Measurements from ENCODE around the gene COL27A1. TPM values are rescaled to one million over a fixed set of nuclear protein-coding genes. Genes with fewer than 3 reads are reported as not detected.
"Not testable (repeated sequence)": the region's sequence is repeated elsewhere in the genome, so short reads cannot be mapped to it uniquely, and the experiment has no call there.

Gene COL27A1
- total RNA-seq, 1 donor from 2014 or later: 8.9 TPM

GRCh38 chr9:114325684-114326254 lies 170.4 kb downstream of the COL27A1 start:
- H3K4me3 ChIP-seq (ENCODE audit: low read length in 3 of 3); H3K9me3 ChIP-seq (ENCODE audit: control insufficient read depth in 3 of 3, low read length in 3 of 3); H3K27ac ChIP-seq (ENCODE audit: low read depth, low read length); H3K4me1 ChIP-seq (ENCODE audit: control insufficient read depth in 3 of 3, insufficient read depth in 3 of 3, low read length in 3 of 3); H3K9ac ChIP-seq (ENCODE audit: low read depth in 1 of 3, low read length in 3 of 3); H3K36me3 ChIP-seq (ENCODE audit: control insufficient read depth in 3 of 3, insufficient read depth in 3 of 3, low read length in 3 of 3): not testable (repeated sequence)
- peaks cover 0 to 16% (median 0%) of the 10 kb centered on the region in 3 donors for H3K27me3 ChIP-seq (ENCODE audit: control insufficient read depth in 3 of 3, insufficient read depth in 3 of 3, low read length in 3 of 3)

GRCh38 chr9:114327749-114328148 lies 172.4 kb downstream of the COL27A1 start:
- Histone ChIP-seq H3K36me3 (ENCODE audit: control insufficient read depth in 3 of 3, insufficient read depth in 3 of 3, low read length in 3 of 3) (no peaks in the 10 kb centered on the region), H3K27me3 (ENCODE audit: control insufficient read depth in 3 of 3, insufficient read depth in 3 of 3, low read length in 3 of 3) (peaks cover 0 to 16% (median 0%) of the 10 kb centered on the region in 3 donors), H3K4me1 (ENCODE audit: control insufficient read depth in 3 of 3, insufficient read depth in 3 of 3, low read length in 3 of 3) (no peaks in the 10 kb centered on the region), H3K27ac (ENCODE audit: low read depth, low read length) (no peak overlapping the region), H3K9ac (ENCODE audit: low read depth in 1 of 3, low read length in 3 of 3) (no peak overlapping the region), H3K9me3 (ENCODE audit: control insufficient read depth in 3 of 3, low read length in 3 of 3) (no peaks in the 10 kb centered on the region), H3K4me3 (ENCODE audit: low read length in 3 of 3) (no peak overlapping the region)

DNA sequence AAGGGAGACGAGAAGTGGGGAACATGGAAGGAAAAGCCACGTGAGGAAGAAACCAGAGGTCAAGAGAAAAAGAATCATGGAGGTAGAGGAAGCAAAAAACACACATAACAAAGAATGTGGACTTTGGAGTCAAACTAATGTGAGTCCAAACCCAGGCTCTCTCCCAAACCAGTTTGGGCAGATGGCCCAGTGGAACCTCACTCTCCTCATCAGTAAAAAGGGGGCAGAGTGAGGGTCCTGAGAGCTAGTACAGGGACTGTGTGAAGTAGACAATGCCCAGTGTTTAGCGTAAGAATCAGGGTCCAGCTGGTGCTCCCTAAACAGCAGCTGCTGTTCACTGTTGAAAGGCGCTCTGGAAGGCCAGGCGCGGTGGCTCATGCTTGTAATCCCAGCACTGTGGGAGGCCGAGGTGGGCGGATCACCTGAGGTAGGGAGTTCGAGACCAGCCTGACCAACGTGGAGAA lies 173.1 kb downstream of the COL27A1 start:
- not testable (repeated sequence) for H3K9ac ChIP-seq (ENCODE audit: low read depth in 1 of 3, low read length in 3 of 3); H3K4me1 ChIP-seq (ENCODE audit: control insufficient read depth in 3 of 3, insufficient read depth in 3 of 3, low read length in 3 of 3)

DNA sequence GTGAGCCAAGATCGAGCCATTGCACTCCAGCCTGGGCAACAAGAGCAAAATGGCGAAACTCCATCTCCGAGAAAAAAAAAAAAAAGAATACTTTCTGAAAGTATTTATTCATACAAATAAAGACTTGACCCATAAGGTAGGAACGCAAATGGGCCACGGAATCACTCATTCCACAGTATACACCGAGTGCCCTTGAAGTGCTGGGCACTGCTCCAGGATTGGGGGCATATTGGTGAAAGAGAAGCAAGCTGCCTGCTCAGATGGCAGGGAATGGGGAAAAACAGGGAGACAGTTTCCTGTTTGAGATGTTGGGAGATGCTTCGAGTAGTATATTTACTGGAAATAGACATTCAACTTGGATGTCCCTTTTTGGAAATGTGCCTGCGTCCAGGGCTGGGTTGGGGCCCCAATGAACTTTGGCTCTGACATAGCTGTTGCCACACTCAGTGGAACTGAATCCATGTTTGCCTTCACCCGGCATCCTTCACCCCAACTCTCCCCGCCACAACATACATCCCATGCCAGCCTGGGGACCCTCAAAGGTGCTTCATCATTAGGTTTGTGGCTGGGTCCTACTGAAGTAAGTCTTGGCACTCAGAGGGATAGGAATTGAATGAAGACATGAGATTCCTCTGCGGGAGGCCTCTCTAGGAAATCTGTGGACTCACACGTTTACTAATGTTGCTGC lies 173.7 kb downstream of the COL27A1 start:
- H3K27me3 ChIP-seq (ENCODE audit: control insufficient read depth in 3 of 3, insufficient read depth in 3 of 3, low read length in 3 of 3): peaks cover 0 to 13% (median 0%) of the 10 kb centered on the region in 3 donors
- not testable (repeated sequence) for H3K27ac ChIP-seq (ENCODE audit: low read depth, low read length); H3K4me3 ChIP-seq (ENCODE audit: low read length in 3 of 3); H3K9me3 ChIP-seq (ENCODE audit: control insufficient read depth in 3 of 3, low read length in 3 of 3); H3K36me3 ChIP-seq (ENCODE audit: control insufficient read depth in 3 of 3, insufficient read depth in 3 of 3, low read length in 3 of 3); H3K9ac ChIP-seq (ENCODE audit: low read depth in 1 of 3, low read length in 3 of 3); H3K4me1 ChIP-seq (ENCODE audit: control insufficient read depth in 3 of 3, insufficient read depth in 3 of 3, low read length in 3 of 3)

More for the DNA sequence above, 173.1 kb downstream of the COL27A1 start:
- H3K9me3 ChIP-seq (ENCODE audit: control insufficient read depth in 3 of 3, low read length in 3 of 3); H3K27ac ChIP-seq (ENCODE audit: low read depth, low read length); H3K4me3 ChIP-seq (ENCODE audit: low read length in 3 of 3); H3K36me3 ChIP-seq (ENCODE audit: control insufficient read depth in 3 of 3, insufficient read depth in 3 of 3, low read length in 3 of 3): not testable (repeated sequence)
- H3K27me3 ChIP-seq (ENCODE audit: control insufficient read depth in 3 of 3, insufficient read depth in 3 of 3, low read length in 3 of 3): peaks cover 0 to 16% (median 0%) of the 10 kb centered on the region in 3 donors

- not testable (repeated sequence) for H3K27me3 ChIP-seq (ENCODE audit: control insufficient read depth in 3 of 3, insufficient read depth in 3 of 3, low read length in 3 of 3); H3K9me3 ChIP-seq (ENCODE audit: control insufficient read depth in 3 of 3, low read length in 3 of 3); H3K36me3 ChIP-seq (ENCODE audit: control insufficient read depth in 3 of 3, insufficient read depth in 3 of 3, low read length in 3 of 3); H3K27ac ChIP-seq (ENCODE audit: low read depth, low read length); H3K4me1 ChIP-seq (ENCODE audit: control insufficient read depth in 3 of 3, insufficient read depth in 3 of 3, low read length in 3 of 3); H3K4me3 ChIP-seq (ENCODE audit: low read length in 3 of 3); H3K9ac ChIP-seq (ENCODE audit: low read depth in 1 of 3, low read length in 3 of 3)
Measured at GRCh38 chr9:114329625-114330022, 174.3 kb downstream of the COL27A1 start, which contains the start of gene ORM2. Gene ORM2, plus strand, starts transcription at chr9:114329869. Its CDS starts 36 bp downstream, at chr9:114329905.

- Histone ChIP-seq H3K4me3 (ENCODE audit: low read length in 3 of 3) (no peak overlapping the region), H3K27ac (ENCODE audit: low read depth, low read length) (no peak overlapping the region), H3K9ac (ENCODE audit: low read depth in 1 of 3, low read length in 3 of 3) (no peak overlapping the region), H3K4me1 (ENCODE audit: control insufficient read depth in 3 of 3, insufficient read depth in 3 of 3, low read length in 3 of 3) (no peaks in the 10 kb centered on the region), H3K9me3 (ENCODE audit: control insufficient read depth in 3 of 3, low read length in 3 of 3) (no peaks in the 10 kb centered on the region), H3K27me3 (ENCODE audit: control insufficient read depth in 3 of 3, insufficient read depth in 3 of 3, low read length in 3 of 3) (peaks cover 0 to 9% (median 0%) of the 10 kb centered on the region in 3 donors), H3K36me3 (ENCODE audit: control insufficient read depth in 3 of 3, insufficient read depth in 3 of 3, low read length in 3 of 3) (no peaks in the 10 kb centered on the region)
Measured at GRCh38 chr9:114330636-114331035, 175.3 kb downstream of the COL27A1 start.

DNA sequence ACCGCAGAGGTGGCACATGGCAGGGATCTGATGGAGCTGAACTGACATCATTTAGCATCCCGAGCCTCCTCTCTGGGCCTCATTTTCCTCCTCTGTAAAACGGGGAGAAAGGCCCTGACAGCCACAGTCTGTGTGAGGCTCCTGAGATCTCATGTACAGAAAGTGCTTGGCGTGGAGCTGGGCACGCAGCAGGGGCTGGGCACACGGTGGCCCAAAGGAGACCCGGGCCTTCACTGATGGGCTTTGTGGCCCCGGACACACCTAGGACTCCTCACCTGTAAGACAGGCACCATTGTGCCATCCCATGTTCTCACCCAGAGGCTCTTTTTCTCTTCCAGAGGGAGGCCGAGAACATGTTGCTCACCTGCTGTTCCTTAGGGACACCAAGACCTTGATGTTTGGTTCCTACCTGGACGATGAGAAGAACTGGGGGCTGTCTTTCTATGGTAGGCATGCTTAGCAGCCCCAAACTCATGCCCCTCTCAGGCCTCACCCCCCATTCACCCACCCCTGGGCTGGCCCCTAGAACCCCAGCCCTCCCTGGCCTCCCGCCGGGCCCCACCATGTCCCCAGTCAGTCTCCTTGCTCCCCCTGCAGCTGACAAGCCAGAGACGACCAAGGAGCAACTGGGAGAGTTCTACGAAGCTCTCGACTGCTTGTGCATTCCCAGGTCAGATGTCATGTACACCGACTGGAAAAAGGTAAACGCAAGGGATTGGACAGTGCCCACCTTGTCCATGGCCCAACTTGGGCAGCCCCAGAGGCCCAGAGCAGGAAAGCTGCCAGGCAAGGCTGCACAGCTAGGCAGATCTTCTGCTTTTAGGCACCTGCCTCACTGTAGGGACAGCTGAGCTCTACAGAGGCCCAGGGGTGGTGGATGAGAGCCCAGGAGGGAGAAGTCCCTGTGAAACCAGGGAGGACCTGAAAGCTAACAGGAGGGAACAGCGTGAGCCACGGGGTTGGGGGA lies 176.2 kb downstream of the COL27A1 start:
- H3K36me3 ChIP-seq (ENCODE audit: control insufficient read depth in 3 of 3, insufficient read depth in 3 of 3, low read length in 3 of 3); H3K4me1 ChIP-seq (ENCODE audit: control insufficient read depth in 3 of 3, insufficient read depth in 3 of 3, low read length in 3 of 3); H3K9me3 ChIP-seq (ENCODE audit: control insufficient read depth in 3 of 3, low read length in 3 of 3); H3K4me3 ChIP-seq (ENCODE audit: low read length in 3 of 3); H3K27ac ChIP-seq (ENCODE audit: low read depth, low read length); H3K27me3 ChIP-seq (ENCODE audit: control insufficient read depth in 3 of 3, insufficient read depth in 3 of 3, low read length in 3 of 3); H3K9ac ChIP-seq (ENCODE audit: low read depth in 1 of 3, low read length in 3 of 3): not testable (repeated sequence)

DNA sequence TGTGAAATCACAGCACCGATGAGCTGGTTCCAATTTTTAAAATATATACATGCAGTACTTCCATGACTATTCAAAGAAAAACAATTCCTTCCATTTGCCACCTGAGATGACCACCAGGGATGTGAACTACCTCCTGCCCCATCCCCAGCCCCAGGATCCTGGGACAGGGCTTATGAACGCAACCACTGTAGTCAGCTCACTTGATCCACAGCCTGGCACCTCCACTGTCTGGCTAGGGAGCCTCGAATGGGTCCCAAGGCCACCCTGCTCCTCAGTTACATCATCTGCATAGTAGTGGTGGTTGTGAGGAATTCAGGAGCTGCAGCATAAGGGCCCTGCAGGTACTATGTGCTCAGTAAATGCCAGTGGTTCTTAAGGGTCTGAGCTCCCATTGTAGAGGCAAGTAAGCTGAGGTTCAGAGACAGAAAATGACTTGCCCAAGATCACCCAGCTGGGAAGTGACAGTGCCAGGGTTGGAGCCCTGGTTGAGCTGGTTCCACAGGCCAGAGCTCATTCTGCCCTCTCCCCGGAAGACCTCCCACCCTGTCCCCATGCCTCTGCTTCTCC lies 177.2 kb downstream of the COL27A1 start:
- H3K4me3 ChIP-seq (ENCODE audit: low read length in 3 of 3); H3K27ac ChIP-seq (ENCODE audit: low read depth, low read length); H3K9ac ChIP-seq (ENCODE audit: low read depth in 1 of 3, low read length in 3 of 3): not testable (repeated sequence)

DNA sequence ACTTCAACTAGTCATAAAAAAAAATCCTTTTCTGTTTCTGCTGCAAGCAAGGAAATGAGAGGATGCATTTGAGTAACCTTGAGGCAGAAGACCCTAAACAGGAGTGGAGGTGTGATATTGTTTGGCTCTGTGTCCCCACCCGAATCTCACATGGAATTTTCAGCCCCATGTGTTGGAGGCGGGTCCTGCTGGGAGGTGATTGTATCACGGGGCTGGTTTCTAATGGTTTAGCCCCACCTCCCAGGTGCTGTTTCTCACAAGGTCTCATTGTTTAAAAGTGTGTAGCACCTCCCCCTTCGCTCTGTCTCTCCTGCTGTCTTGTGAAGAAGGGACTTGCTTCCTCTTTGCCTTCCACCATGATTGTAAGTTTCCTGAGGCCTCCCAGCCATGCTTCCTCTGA lies 178.4 kb downstream of the COL27A1 start:
- not testable (repeated sequence) for H3K27me3 ChIP-seq (ENCODE audit: control insufficient read depth in 3 of 3, insufficient read depth in 3 of 3, low read length in 3 of 3); H3K27ac ChIP-seq (ENCODE audit: low read depth, low read length); H3K4me1 ChIP-seq (ENCODE audit: control insufficient read depth in 3 of 3, insufficient read depth in 3 of 3, low read length in 3 of 3); H3K4me3 ChIP-seq (ENCODE audit: low read length in 3 of 3); H3K9me3 ChIP-seq (ENCODE audit: control insufficient read depth in 3 of 3, low read length in 3 of 3); H3K9ac ChIP-seq (ENCODE audit: low read depth in 1 of 3, low read length in 3 of 3); H3K36me3 ChIP-seq (ENCODE audit: control insufficient read depth in 3 of 3, insufficient read depth in 3 of 3, low read length in 3 of 3)

More for the DNA sequence above, 177.2 kb downstream of the COL27A1 start:
- not testable (repeated sequence) for H3K4me1 ChIP-seq (ENCODE audit: control insufficient read depth in 3 of 3, insufficient read depth in 3 of 3, low read length in 3 of 3); H3K36me3 ChIP-seq (ENCODE audit: control insufficient read depth in 3 of 3, insufficient read depth in 3 of 3, low read length in 3 of 3); H3K27me3 ChIP-seq (ENCODE audit: control insufficient read depth in 3 of 3, insufficient read depth in 3 of 3, low read length in 3 of 3); H3K9me3 ChIP-seq (ENCODE audit: control insufficient read depth in 3 of 3, low read length in 3 of 3)

Measured in skeletal muscle tissue (tissue), 4 donors.